HL-60/S4 treated with phorbol 12-myristate 13-acetate at 8.2 ng/mL for 4 days and 3 days (cell line): ENCODE results near the gene AANAT.

Experiments used
- in situ Hi-C: fragments of 300-500 bp; cut with MboI; formaldehyde crosslinking; loops from 2 replicates; pipeline ENCODE4 v1.15.0; 2022; ENCODE audit warnings: low sequenced_read_pairs

The AANAT gene

DNA sequence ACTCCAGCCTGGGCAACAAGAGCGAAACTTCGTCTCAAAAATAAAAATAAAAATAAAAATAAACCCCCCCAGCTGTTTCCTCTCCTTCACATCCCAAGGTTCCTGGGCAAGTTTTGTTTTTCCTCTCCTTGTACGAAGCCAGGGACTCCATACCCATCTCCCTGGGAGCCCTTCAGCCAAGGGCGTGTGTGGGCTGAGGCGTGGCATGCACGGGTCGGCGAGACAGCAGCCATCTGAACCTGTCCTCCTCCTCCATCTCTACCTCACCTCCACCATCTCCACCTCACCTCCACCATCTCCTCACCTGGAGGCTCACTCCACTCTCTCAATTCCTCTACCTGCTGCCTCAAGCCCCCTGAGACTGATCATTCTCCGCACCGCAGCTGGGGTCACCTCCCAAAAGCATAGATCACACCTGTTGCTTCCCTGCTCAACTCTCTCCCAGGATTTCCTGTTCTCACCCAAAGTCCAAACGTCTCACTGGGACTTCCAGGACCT lies 16.9 kb downstream of the AANAT start:
- in situ Hi-C loops: no loop called here

DNA sequence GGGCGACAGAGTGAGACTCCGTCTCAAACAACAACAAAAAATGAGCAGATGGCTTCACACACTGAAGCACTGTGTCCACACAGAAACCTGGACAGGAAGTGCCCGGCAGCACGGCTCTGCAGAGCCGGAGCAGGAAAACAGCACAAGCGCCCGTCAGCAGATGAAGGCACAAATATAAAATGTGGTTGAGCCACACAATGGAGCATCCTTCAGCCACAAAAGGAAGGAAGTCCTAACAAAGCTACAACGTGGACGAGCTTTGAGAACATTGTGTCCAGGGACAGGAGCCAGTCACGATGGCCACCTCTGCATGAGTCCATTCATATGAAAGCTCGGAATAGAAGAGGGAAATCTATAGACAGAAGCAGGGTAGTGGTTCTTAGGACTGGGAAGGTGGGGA lies 18.2 kb downstream of the AANAT start:
- in situ Hi-C loops: no loop called here

DNA sequence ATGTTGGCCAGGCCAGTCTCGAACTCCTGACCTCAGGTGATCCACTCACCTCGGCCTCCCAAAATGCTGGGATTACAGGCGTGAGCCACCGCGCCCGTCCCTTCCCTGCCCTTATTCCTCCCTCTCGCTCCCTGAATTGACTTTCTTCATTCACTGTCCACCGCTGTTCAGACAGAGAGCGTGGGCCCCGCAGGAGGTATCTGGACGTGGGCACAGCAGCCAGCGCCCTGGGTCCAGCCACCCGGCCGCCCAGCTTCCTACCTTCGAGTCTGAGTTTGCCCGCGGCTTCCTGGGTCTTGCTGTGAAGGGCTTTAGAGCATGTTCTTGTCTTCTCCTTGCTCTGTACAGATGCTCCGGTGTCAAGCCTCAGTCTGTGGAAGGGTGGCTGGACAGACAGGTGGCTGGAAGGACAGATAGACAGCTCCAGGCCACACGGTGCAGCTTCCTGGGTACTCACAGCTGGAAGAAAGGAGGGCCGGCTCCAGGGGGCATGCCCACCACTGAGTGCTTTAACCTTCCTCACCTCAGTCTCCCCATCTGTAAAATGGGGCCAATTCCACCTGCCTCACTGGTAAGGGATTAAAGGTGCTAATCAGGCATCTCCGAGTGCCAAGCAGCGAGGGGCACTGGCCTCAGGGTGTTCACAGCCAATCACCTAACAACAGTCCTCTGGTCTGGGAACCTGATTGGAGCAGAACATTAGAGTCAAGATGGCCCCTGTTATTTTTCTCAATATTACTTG lies 20.2 kb downstream of the AANAT start:
- in situ Hi-C loops: no loop called here

DNA sequence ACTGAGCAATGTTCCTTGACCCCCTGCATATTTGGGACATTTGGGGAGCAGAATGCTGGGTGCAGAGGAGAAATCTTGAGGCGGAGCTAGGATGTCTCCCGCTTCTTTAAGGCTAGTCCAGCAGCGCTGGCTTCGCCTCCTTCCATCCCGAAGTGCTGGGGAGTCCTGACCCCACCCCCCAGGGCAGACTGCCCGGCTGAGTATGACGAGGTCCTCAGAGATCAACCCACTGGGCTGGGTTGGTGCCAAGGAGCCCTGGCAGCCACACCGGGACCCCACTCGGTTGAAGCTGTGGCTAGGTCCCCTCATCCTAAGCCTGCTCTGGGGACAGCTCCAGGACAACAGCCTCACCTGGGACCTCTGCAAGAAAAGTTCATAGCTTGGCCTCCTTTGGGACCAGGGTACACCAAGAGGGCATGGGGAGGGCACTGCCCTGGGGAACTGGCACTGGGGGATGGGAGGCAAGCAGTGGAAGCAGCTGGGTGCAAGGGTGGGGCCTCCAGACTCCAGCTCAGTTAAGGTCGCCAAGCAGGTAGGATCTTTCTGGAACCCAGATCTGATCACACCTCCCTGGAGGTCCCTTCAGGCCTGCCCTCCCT lies 22.8 kb downstream of the AANAT start:
- in situ Hi-C loops: no loop called here

DNA sequence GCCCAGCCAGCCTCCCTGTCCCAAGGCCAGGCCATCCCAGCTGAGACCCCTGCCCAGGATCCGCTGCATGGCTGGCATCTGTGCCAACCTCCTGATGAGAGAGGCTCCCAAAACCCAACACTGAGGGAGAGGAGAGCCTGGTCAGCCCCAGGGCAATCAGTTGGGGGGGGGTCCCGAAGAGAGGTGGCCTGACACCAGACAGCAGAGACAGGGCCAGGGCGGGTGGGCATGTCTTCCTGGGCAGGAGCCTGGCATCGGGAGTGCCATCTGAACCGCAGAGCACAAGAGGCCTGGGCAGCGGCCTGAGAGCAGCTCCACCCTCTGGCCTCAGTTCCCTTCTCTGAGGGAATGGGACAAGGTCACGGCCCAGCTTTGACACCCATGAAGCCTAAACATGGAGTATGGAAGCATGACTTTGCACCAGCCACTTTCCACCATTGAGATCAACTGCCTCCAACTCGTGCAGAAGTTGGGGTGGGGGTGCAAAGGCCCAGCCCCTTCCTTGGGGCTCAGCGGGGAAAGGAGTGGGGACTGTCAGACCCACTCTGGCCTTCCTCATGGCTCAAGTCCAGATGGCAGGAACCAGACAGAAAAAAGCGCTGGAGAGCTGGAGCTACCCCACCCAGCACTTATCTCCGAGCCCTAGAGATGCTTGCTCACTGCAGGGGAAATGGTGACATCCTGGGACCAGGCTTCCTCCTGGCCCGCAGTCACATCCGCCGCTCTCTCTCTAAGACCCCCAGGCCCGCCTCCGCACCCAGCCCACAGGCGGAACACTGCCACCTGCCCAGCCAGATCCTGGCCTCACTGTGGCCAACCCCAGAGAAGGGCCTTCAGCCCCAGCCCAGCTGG lies 24.1 kb downstream of the AANAT start:
- in situ Hi-C loops: no loop called here

DNA sequence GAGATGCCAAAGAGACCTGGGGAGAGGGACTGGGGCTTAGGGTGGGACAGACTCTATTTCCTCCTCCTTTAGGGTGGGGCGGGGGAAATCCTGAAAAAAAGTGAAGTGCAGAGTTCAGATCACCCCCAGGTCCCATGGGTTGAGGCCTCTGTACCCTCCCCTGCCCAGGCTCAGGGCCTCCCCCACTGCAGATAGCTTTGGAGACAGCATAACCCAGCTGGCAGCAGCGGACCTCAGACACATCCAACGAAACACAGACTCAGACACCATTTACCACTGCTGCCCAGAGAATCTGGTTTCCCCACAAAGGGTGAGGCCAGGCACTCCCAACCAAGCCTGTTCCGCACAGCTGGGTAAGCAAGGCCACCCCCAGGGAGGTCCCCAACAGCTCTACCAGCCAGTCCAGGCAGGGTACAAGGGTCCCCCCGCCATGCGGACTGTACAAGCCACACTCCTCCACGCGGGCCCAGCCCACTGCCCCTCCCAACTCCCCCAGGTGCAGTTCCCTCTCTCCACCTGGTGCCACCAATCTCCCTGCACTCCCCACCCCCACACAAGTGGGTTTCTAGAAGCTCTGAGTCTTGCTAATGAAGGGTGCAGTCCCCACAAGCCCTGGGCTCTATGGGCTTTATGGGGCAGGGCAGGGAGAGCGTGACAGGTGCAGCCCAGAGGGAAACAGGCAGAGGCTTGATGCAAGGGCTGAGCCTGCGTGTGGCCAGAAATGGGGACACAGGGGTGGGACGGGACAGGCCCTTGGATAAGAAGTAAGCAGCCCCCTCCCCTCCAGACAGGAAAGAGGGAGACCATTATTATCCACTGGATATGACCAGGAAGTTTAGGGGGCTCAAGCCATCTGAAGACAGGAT lies 25.0 kb downstream of the AANAT start:
- in situ Hi-C loops: no loop called here

- in situ Hi-C loops: no loop called here
Observed at GRCh38 chr17:76492989-76493501, 25.6 kb downstream of the AANAT start.

- in situ Hi-C loops: no loop called here
Observed at GRCh38 chr17:76493505-76494167, 26.2 kb downstream of the AANAT start.

DNA sequence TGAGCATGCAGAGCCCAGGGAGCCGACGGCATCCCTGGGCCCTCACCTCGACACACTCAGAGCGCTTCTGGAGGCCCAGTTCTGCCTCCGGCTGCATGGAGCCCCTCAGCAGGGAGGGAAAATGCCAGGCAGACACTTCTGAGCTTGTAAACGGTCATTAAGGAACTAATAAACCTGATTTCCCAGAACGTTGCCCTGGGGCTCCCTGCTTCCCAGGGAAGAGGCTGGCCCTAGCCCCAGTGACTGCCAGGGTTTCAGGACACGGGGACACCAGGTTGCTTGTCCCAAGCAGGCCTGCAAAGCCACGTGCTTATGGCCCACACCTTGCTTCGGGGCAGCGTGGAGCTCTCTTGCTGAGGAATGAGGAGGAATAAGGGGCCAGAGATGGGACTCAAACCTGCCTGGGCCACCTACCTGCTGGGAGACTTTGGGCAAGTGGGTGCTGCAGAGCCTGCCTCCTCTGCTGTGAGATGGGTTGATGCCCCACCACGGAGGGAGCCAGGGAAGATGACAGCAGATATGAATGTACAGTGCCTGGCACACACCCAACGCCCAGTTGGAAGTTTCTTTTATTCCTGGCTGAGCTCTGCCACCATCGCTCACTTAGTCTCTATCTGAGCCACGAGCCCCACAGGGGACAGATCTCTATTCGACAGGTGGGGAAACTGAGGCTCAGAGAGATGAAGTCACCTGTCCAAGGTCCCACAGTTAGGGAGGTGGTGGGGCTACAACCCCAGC lies 28.4 kb downstream of the AANAT start:
- in situ Hi-C loops: no loop called here

- in situ Hi-C loops: no loop called here
Observed at GRCh38 chr17:76496464-76496863, 29.1 kb downstream of the AANAT start.

- in situ Hi-C loops: no loop called here
Observed at GRCh38 chr17:76497699-76497978, 30.2 kb downstream of the AANAT start.

- in situ Hi-C loops: no loop called here
Observed at GRCh38 chr17:76497979-76498875, 30.8 kb downstream of the AANAT start.

DNA sequence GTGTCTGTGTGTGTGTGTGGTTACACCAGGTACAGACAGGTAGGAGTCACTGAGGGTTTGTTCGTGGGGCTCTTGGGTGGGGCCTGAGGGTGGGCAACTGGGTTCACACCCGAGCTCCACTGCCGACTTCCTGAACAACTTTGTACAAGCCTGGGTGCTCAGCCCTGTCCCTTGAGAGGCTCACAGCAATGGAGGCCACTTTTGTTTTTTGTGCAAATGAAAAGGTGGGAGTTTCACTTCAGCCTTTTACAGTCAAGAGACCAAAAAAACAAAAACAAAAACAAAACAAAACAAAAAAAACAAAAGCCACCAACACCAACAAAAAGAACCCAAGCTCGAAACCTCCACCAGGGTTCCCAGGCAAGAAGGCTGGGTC lies 31.5 kb downstream of the AANAT start:
- in situ Hi-C loops: no loop called here

DNA sequence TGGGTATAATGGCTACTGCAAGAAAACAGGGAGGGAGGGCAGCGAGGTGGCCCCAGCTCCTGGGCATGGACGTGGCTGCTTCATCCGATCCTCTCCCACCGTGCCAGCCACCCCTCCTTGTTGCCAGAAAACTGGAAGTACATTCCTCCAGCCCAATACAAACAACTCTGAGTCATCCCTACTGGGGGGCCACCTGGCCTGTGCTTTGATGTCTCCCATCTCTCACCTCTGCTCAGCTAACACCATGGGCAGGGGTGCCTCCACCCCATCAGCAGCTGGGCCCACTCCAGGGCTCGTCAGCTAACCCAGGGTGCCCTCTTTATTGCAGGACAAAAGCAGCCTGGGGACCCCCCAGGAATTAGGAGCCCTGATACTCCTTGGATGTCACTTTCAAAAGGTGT lies 31.9 kb downstream of the AANAT start:
- in situ Hi-C loops: no loop called here

- in situ Hi-C loops: no loop called here
Observed at GRCh38 chr17:76500074-76500746, 32.8 kb downstream of the AANAT start.

- in situ Hi-C loops: no loop called here
Observed at GRCh38 chr17:76500747-76501017, 33.3 kb downstream of the AANAT start.

- in situ Hi-C loops: no loop called here
Observed at GRCh38 chr17:76501018-76501826, 33.8 kb downstream of the AANAT start, which contains the start of gene RHBDF2. Gene RHBDF2, minus strand, starts transcription at chr17:76501423. Its CDS starts 19,899 bp downstream, at chr17:76481524.
